ENCODE results near the gene LCLAT1.

Gene LCLAT1

GRCh38 chr2:30680121-30680520 lies 233.1 kb downstream of the LCLAT1 start:
- no peak for DNase-seq

DNA sequence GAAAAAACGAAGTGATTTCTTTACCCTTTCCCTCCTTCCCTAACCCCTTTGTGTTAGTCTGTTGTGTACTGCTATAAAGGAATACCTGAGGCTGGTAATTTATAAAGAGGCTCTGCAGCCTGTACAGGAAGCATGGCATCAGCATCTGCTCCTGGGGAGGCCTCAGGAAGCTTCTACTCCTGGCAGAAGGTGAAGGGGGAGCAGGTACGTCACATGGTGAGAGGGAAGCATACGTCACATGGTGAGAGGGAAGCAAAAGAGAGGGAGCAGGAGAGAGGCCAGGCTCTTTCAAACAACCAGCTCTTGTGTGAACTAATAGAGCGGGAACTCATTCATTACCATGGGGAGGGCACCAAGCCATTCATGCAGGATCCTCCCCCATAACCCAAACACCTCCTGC lies 234.0 kb downstream of the LCLAT1 start:
- DNase-seq: no peak

- DNase-seq: no peak
Observed at GRCh38 chr2:30683236-30683956, 236.3 kb downstream of the LCLAT1 start.

GRCh38 chr2:30684026-30684425 lies 237.0 kb downstream of the LCLAT1 start:
- DNase-seq: no peak

DNA sequence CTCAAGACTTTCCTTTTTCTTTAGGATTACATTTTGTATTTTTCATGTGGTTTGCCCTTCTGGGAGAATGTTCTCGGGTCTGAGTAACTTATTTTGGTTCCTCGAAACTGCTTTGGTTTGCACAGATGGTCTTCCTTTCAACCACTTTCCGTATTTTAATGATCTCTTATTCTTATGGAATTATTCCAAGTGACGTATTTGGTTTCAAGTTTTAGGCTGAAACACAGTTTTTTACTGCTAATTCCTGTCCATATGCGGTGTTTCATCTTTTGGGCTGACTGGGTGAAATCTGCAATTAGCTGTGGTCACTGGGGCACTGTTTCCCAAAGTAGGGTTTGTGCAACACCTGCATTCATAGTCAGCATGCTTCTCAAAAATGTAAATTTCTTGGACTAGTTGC lies 237.5 kb downstream of the LCLAT1 start:
- DNase-seq: no peak

DNA sequence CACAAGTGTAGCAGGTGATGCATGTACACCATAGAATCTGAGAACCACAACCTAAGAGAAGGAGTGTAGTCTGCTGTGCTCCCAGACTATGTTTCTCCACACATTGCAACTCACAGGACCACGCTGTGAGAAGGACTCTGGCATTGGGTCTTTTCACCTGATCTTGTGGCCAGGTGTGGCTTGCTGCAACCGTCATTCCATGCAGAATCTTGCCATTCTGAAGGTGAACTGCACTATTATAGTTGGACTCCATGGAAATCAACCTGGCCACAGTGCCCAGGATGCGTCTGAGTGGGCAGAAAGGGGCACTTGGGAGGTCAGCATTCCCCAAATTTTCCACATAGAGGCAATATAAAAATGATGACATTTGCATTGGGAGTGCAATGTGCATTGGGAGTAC lies 237.9 kb downstream of the LCLAT1 start:
- no peak for DNase-seq

DNA sequence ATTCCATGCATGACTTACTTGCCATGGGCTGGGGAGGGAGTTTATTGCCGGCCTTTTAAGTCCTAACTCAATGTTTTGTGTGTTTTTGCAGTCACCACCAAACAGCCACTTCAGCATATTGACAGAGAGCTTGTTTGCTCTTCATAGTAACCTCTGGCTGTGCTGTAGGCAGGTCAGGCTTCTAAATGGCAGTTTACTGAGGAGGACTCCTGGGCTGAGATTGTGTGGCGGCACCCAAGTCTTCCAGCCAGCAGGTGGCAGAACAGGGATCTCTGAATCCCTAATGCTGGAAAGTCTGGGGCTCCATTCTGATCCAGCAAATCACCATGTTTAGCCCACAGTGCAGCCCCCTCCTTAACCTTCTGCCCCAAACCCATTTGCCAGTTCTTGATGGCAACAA lies 239.0 kb downstream of the LCLAT1 start:
- DNase-seq: no peak

GRCh38 chr2:30686669-30687068 lies 239.6 kb downstream of the LCLAT1 start:
- DNase-seq: no peak

DNA sequence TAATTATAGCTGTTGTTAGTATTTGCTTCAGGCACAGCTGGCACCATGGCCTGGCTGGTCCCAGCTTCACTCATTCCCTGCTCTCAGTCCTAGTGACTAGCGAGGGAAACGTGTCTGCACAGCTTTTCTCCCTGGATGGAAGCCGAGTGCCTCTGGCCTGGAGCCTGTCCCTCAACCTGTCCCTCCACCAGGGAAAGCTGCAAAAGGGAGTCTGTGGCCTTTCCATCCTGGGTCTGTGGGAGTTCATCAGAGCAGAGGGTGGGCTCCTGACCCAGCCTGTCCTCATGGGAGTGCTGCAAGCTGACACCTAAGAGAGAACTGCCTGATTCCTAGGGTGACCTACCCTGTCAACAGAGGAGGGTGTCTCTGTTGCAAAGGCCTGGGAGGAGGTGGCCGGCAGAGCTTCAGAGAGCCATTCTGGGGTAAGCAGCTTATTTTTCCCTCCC lies 241.9 kb downstream of the LCLAT1 start:
- no peak for DNase-seq

- no peak for DNase-seq
Observed at GRCh38 chr2:30689496-30690125, 242.6 kb downstream of the LCLAT1 start.

DNA sequence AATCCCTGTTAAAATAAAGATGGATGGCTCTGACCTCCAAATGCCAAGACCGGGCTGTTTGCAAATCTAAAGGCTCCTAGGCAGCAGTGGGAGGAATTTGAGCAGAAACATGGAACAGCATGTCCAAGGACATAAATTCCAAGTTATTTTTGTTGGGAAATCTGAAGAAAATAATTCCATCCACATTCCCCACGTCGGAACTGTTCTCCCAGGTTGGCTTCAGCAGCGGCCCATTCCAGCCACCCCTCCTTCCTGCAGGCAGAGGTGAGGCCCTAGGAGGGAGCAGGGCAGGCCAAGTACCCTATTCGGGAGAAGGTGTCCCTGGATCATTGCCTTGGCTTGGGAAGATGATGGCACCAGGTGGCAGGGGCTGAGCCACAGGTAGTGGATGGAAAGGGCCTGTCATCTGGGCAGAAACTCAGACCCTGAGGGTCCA lies 243.1 kb downstream of the LCLAT1 start:
- DNase-seq: no peak

GRCh38 chr2:30691091-30691947 lies 244.3 kb downstream of the LCLAT1 start:
- no peak for DNase-seq

- no peak for DNase-seq
Observed at GRCh38 chr2:30691948-30692828, 245.1 kb downstream of the LCLAT1 start.

GRCh38 chr2:30692829-30693275 lies 245.8 kb downstream of the LCLAT1 start:
- DNase-seq: no peak
